Measurements from ENCODE around the gene TMC8.

TMC8 gene

GRCh38 chr17:78146881-78147280 is 16.3 kb downstream of the TMC8 start:
- Histone ChIP-seq H3K9ac (ENCODE audit: low read depth, low read length, poor library complexity, severe bottlenecking) (no peak overlapping the region), H3K4me1 (ENCODE audit: insufficient read depth, low read length, poor library complexity, severe bottlenecking) (no peaks in the 10 kb centered on the region), H2AFZ (ENCODE audit: low read length) (no peak overlapping the region), H3K4me2 (ENCODE audit: low read depth, low read length, poor library complexity, severe bottlenecking) (no peak overlapping the region), H3K9me3 (ENCODE audit: insufficient read depth, low read depth, low read length) (no peaks in the 10 kb centered on the region), H3K9me2 (replicated peaks; ENCODE audit: low read depth, low read length) (no peaks in the 10 kb centered on the region), H3K79me2 (ENCODE audit: insufficient read depth, low read length) (no peaks in the 10 kb centered on the region), H4K20me1 (ENCODE audit: insufficient read depth, low read length, poor library complexity, severe bottlenecking) (no peaks in the 10 kb centered on the region), H3K27me3 (ENCODE audit: insufficient read depth, low read length, poor library complexity, severe bottlenecking) (no peaks in the 10 kb centered on the region), H3K4me3 (ENCODE audit: low read length, poor library complexity, severe bottlenecking) (no peak overlapping the region), H3F3A (ENCODE audit: low read depth) (no peaks in the 10 kb centered on the region), H3K36me3 (ENCODE audit: insufficient read depth, low read length) (no peaks in the 10 kb centered on the region)
- no peak for TF ChIP-seq CTCF (conservative IDR thresholded peaks at IDR 0.05; ENCODE audit: low read length)
- TF ChIP-seq EZH2phosphoT487 (IDR thresholded peaks at IDR 0.05; ENCODE audit: borderline replicate concordance) = no peak

- no peaks in the 10 kb centered on the region for H3K9me3 ChIP-seq (ENCODE audit: insufficient read depth, low read depth, low read length)
- TF ChIP-seq CTCF (conservative IDR thresholded peaks at IDR 0.05; ENCODE audit: low read length) (no peak), EZH2phosphoT487 (IDR thresholded peaks at IDR 0.05; ENCODE audit: borderline replicate concordance) (no peak)
- no peaks in the 10 kb centered on the region for H3F3A ChIP-seq (ENCODE audit: low read depth)
- H3K79me2 ChIP-seq (ENCODE audit: insufficient read depth, low read length) = no peaks in the 10 kb centered on the region
- no peaks in the 10 kb centered on the region for H4K20me1 ChIP-seq (ENCODE audit: insufficient read depth, low read length, poor library complexity, severe bottlenecking)
- H3K4me3 ChIP-seq (ENCODE audit: low read length, poor library complexity, severe bottlenecking) = no peak overlapping the region
- H3K9ac ChIP-seq (ENCODE audit: low read depth, low read length, poor library complexity, severe bottlenecking) = no peak overlapping the region
- no peaks in the 10 kb centered on the region for H3K27me3 ChIP-seq (ENCODE audit: insufficient read depth, low read length, poor library complexity, severe bottlenecking)
- H2AFZ ChIP-seq (ENCODE audit: low read length) = no peak overlapping the region
- H3K36me3 ChIP-seq (ENCODE audit: insufficient read depth, low read length) = no peaks in the 10 kb centered on the region
- no peaks in the 10 kb centered on the region for H3K4me1 ChIP-seq (ENCODE audit: insufficient read depth, low read length, poor library complexity, severe bottlenecking)
- H3K9me2 ChIP-seq (replicated peaks; ENCODE audit: low read depth, low read length) = no peaks in the 10 kb centered on the region
- no peak overlapping the region for H3K4me2 ChIP-seq (ENCODE audit: low read depth, low read length, poor library complexity, severe bottlenecking)
Measured at GRCh38 chr17:78147315-78147998, 16.9 kb downstream of the TMC8 start.

- no peak overlapping the region for H3K4me2 ChIP-seq (ENCODE audit: low read depth, low read length, poor library complexity, severe bottlenecking)
- no peak overlapping the region for H2AFZ ChIP-seq (ENCODE audit: low read length)
- no peak overlapping the region for H3K9ac ChIP-seq (ENCODE audit: low read depth, low read length, poor library complexity, severe bottlenecking)
Measured at GRCh38 chr17:78148286-78149016, 17.9 kb downstream of the TMC8 start.

More at GRCh38 chr17:78148286-78149016, 17.9 kb downstream of the TMC8 start:
- no peaks in the 10 kb centered on the region for H3F3A ChIP-seq (ENCODE audit: low read depth)
- no peak overlapping the region for H3K4me3 ChIP-seq (ENCODE audit: low read length, poor library complexity, severe bottlenecking)
- H3K36me3 ChIP-seq (ENCODE audit: insufficient read depth, low read length) = no peaks in the 10 kb centered on the region
- no peaks in the 10 kb centered on the region for H3K9me2 ChIP-seq (replicated peaks; ENCODE audit: low read depth, low read length)
- H3K4me1 ChIP-seq (ENCODE audit: insufficient read depth, low read length, poor library complexity, severe bottlenecking) = no peaks in the 10 kb centered on the region
- no peaks in the 10 kb centered on the region for H3K9me3 ChIP-seq (ENCODE audit: insufficient read depth, low read depth, low read length)
- TF ChIP-seq EZH2phosphoT487 (IDR thresholded peaks at IDR 0.05; ENCODE audit: borderline replicate concordance) (no peak), CTCF (conservative IDR thresholded peaks at IDR 0.05; ENCODE audit: low read length) (no peak)
- H3K79me2 ChIP-seq (ENCODE audit: insufficient read depth, low read length) = no peaks in the 10 kb centered on the region
- no peaks in the 10 kb centered on the region for H4K20me1 ChIP-seq (ENCODE audit: insufficient read depth, low read length, poor library complexity, severe bottlenecking)
- no peaks in the 10 kb centered on the region for H3K27me3 ChIP-seq (ENCODE audit: insufficient read depth, low read length, poor library complexity, severe bottlenecking)

Data from Loucy (cell line).